ENCODE results near the gene IL18RAP. TPM values are rescaled to one million over a fixed set of nuclear protein-coding genes. Genes with fewer than 3 reads are reported as not detected.

Gene IL18RAP
- total and polyA plus RNA-seq, 9 donors, result 0.10 to 0.77 (median 0.33) TPM

- Histone ChIP-seq H3K27me3 (no peaks in the 10 kb centered on the region), H3K36me3 (no peaks in the 10 kb centered on the region), H3K4me1 (ENCODE audit: insufficient read depth) (no peaks in the 10 kb centered on the region), H3K9me3 (no peaks in the 10 kb centered on the region), H3K27ac (no peak overlapping the region), H3K4me3 (no peak overlapping the region)
- intact Hi-C loops (cut with DNase I), result no loop called here
- 56 to 71% (median 65%) methylated on average over 8 of the region's 8 CpGs for WGBS, 3 donors
- no peak for TF ChIP-seq EP300 (IDR thresholded peaks at IDR 0.05)
- no peak for TF ChIP-seq POLR2A (IDR thresholded peaks at IDR 0.05)
- DNase-seq, result no peak
Measured at GRCh38 chr2:102487761-102488462, 65.0 kb downstream of the IL18RAP start.

- Histone ChIP-seq H3K27ac (no peak overlapping the region), H3K27me3 (no peaks in the 10 kb centered on the region), H3K36me3 (no peaks in the 10 kb centered on the region), H3K9me3 (no peaks in the 10 kb centered on the region), H3K4me1 (ENCODE audit: insufficient read depth) (no peaks in the 10 kb centered on the region), H3K4me3 (no peak overlapping the region)
- WGBS, 3 donors, result 56 to 81% (median 79%) methylated on average over 1 of the region's 1 CpG
- TF ChIP-seq POLR2A (IDR thresholded peaks at IDR 0.05) (no peak), EP300 (IDR thresholded peaks at IDR 0.05) (no peak), CTCF (IDR thresholded peaks at IDR 0.05) (no peak)
- intact Hi-C loops (cut with DNase I), result no loop called here
- no peak for DNase-seq
Measured at GRCh38 chr2:102489646-102490045, 66.7 kb downstream of the IL18RAP start.

GRCh38 chr2:102492006-102492405 lies 69.0 kb downstream of the IL18RAP start:
- H3K27ac ChIP-seq, result no peak overlapping the region
- no peaks in the 10 kb centered on the region for H3K36me3 ChIP-seq
- no peaks in the 10 kb centered on the region for H3K9me3 ChIP-seq
- TF ChIP-seq EP300 (IDR thresholded peaks at IDR 0.05), result no peak
- no peak for TF ChIP-seq POLR2A (IDR thresholded peaks at IDR 0.05)
- no peak for TF ChIP-seq CTCF (IDR thresholded peaks at IDR 0.05)
- no peaks in the 10 kb centered on the region for H3K4me1 ChIP-seq (ENCODE audit: insufficient read depth)
- intact Hi-C loops (cut with DNase I), result no loop called here
- H3K27me3 ChIP-seq, result no peaks in the 10 kb centered on the region
- no peak overlapping the region for H3K4me3 ChIP-seq
- no peak for DNase-seq

- Histone ChIP-seq H3K27me3 (no peaks in the 10 kb centered on the region), H3K4me3 (no peak overlapping the region), H3K36me3 (no peaks in the 10 kb centered on the region), H3K9me3 (no peaks in the 10 kb centered on the region), H3K27ac (no peak overlapping the region), H3K4me1 (ENCODE audit: insufficient read depth) (no peaks in the 10 kb centered on the region)
- DNase-seq, result no peak
- 75 to 80% (median 78%) methylated on average over 1 of the region's 1 CpG for WGBS, 3 donors
- intact Hi-C loops (cut with DNase I), result no loop called here
- no peak for TF ChIP-seq POLR2A (IDR thresholded peaks at IDR 0.05)
- no peak for TF ChIP-seq CTCF (IDR thresholded peaks at IDR 0.05)
- no peak for TF ChIP-seq EP300 (IDR thresholded peaks at IDR 0.05)
Measured at GRCh38 chr2:102494570-102494969, 71.6 kb downstream of the IL18RAP start.

GRCh38 chr2:102498414-102498813 lies 75.5 kb downstream of the IL18RAP start:
- intact Hi-C loops (cut with DNase I), result no loop called here
- H3K4me3 ChIP-seq, result no peak overlapping the region
- H3K27me3 ChIP-seq, result no peaks in the 10 kb centered on the region
- H3K36me3 ChIP-seq, result no peaks in the 10 kb centered on the region
- no peaks in the 10 kb centered on the region for H3K9me3 ChIP-seq
- no peak overlapping the region for H3K27ac ChIP-seq
- no peak for TF ChIP-seq EP300 (IDR thresholded peaks at IDR 0.05)
- no peak for TF ChIP-seq POLR2A (IDR thresholded peaks at IDR 0.05)
- no peak for TF ChIP-seq CTCF (IDR thresholded peaks at IDR 0.05)
- DNase-seq, result no peak
- 83 to 93% (median 87%) methylated on average over 2 of the region's 2 CpGs for WGBS, 3 donors
- H3K4me1 ChIP-seq (ENCODE audit: insufficient read depth), result no peaks in the 10 kb centered on the region
